Epithelial cell of proximal tubule (primary cell): ENCODE measurements around the gene BCKDHB. TPM values are rescaled to one million over a fixed set of nuclear protein-coding genes. Genes with fewer than 3 reads are reported as not detected.

Experiments used
- DNase-seq: peaks from one replicate; pipeline ENCODE4 v3.0.0-alpha.2; 2011; ENCODE audit warnings: low read depth
- H3K4me3 ChIP-seq: 2 replicates; pipeline ENCODE4 v1.5.1; 2011; ENCODE audit warnings: low read depth, mild to moderate bottlenecking, low read length
- CTCF ChIP-seq: conservative IDR thresholded peaks from 2 replicates; pipeline ENCODE4 v1.5.1; 2012; ENCODE audit warnings: low read depth, mild to moderate bottlenecking, low read length
- total RNA-seq: library from RNA; depleted of rRNA; stranded (reverse); fragments of >200 nt; gene quantifications from 2 replicates; pipeline ENCODE4 v1.2.3, GENCODE V29; 2015

The BCKDHB gene
- total RNA-seq, 1 donor from 2014 or later: 11.9 TPM

- no peak for DNase-seq
- no peak for TF ChIP-seq CTCF
- no peak overlapping the region for H3K4me3 ChIP-seq
Observed at GRCh38 chr6:80182308-80182707, 75.8 kb downstream of the BCKDHB start.

DNA sequence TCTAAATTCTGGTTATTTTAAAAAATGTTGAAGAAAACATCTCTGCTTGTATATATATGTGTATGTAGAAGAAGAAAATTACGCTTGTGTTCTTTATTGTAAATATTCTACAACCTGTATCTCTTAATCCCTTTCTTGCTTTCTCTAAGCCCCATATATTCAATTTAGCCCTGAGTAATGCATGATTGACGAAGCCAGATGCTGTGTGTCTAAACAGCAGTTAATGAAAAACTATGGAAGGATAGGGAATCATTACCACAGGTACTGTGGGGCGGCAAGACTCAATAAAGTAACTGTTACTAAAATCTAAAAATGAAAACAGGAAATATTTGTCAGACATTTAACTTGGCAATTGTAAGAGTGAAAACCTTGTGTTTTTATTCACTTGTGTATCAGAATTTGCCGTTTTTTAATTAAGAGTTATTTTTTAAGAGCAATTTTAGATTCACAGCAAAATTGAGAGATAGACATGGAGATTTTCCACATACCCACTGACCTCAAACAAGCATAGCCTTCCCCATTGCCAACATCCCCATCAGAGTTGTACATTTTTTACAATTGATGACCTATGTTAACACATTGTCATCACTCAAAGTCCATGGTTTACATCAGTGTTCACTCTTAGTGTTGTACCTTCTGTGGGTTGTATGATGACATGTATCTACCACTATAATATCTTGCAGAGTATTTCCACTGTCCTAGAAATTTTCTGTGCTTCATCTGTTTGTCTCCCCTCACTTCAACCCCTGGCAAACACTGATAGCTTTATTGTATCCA lies 76.7 kb downstream of the BCKDHB start:
- no peak for DNase-seq
- H3K4me3 ChIP-seq: no peak overlapping the region
- TF ChIP-seq CTCF: no peak

GRCh38 chr6:80185492-80185891 lies 79.0 kb downstream of the BCKDHB start:
- no peak overlapping the region for H3K4me3 ChIP-seq
- no peak for TF ChIP-seq CTCF
- no peak for DNase-seq

- no peak for DNase-seq
Observed at GRCh38 chr6:80186082-80186481, 79.6 kb downstream of the BCKDHB start.

GRCh38 chr6:80196906-80197305 lies 90.4 kb downstream of the BCKDHB start:
- TF ChIP-seq CTCF: no peak

More at GRCh38 chr6:80186082-80186481, 79.6 kb downstream of the BCKDHB start:
- TF ChIP-seq CTCF: no peak
- H3K4me3 ChIP-seq: no peak overlapping the region

GRCh38 chr6:80197474-80197873 lies 91.0 kb downstream of the BCKDHB start:
- peak; percentile 90 for DNase-seq
- no peak overlapping the region for H3K4me3 ChIP-seq
- TF ChIP-seq CTCF: no peak

More at GRCh38 chr6:80196906-80197305, 90.4 kb downstream of the BCKDHB start:
- DNase-seq: no peak
- H3K4me3 ChIP-seq: no peak overlapping the region

DNA sequence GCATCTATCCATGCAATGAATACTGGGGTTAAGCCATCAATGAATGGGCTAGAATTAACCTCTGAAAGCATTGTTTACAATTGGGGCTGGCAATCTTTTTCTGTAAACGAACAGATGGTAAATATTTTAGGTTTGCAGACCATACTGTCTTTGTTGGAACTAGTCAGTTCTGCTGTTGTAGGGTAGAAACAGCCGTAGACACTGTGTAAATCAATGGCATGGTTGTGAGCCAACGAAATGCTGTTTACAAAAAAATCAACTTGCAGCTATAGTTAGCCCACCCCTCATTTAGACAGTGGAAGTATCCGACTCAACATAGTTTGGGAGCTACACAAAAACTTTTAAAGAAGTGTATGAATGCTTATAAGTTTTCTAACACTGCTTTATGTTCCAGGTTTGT lies 91.5 kb downstream of the BCKDHB start:
- H3K4me3 ChIP-seq: no peak overlapping the region
- DNase-seq: no peak
- TF ChIP-seq CTCF: no peak
